PFSK-1 (cell line): ENCODE measurements around the gene S100A8.

ENCODE experiments used
- REST ChIP-seq, 2 experiments: IDR thresholded peaks; 2 replicates each; pipeline versions ENCODE4 v1.6.1 to v1.8.0; 2011 to 2012; ENCODE audit warnings: low read depth in 2 of 2, low read length in 2 of 2, control low read depth in 1 of 2, inconsistent platforms in 1 of 2, mild to moderate bottlenecking in 1 of 2, moderate library complexity in 1 of 2; ENCODE audit not compliant: insufficient read depth in 1 of 2
- SIN3A ChIP-seq: IDR thresholded peaks from 2 replicates; pipeline ENCODE4 v1.6.1; 2012; ENCODE audit warnings: mild to moderate bottlenecking, low read length, moderate library complexity, borderline replicate concordance; ENCODE audit not compliant: insufficient read depth

DNA sequence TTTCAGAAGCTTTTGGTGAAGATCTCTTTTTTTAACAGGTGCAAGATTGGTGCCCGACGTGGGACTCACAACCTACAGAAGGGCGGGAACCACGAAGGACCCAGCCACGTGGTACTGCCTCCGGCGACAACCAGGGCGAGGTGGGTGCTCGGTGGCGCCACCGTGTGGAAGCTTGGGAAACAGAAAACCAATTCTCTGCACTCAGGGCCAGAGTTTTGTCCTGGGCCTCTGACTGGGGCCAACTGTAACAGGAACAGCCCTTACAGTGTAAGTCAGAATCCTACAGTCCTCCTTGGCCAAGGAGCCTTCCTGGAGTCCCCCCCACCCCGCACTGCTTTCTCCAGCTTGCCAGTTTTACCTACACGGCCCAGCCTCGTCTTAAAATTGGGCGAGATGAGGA is 13.9 kb upstream of the S100A8 start:
- TF ChIP-seq SIN3A (no peak), REST (IDR thresholded peaks at IDR 0.05; ENCODE audit: insufficient read depth in 1 of 2, low read depth in 2 of 2, low read length in 2 of 2) (no peak)
